ENCODE results near the gene C1RL. TPM values are rescaled to one million over a fixed set of nuclear protein-coding genes. Genes with fewer than 3 reads are reported as not detected.
"Not testable (repeated sequence)": the region's sequence is repeated elsewhere in the genome, so short reads cannot be mapped to it uniquely, and the experiment has no call there.

Gene C1RL
- total and polyA plus RNA-seq, 2 experiments from 2014 or later = 26.4 to 64.5 TPM

DNA sequence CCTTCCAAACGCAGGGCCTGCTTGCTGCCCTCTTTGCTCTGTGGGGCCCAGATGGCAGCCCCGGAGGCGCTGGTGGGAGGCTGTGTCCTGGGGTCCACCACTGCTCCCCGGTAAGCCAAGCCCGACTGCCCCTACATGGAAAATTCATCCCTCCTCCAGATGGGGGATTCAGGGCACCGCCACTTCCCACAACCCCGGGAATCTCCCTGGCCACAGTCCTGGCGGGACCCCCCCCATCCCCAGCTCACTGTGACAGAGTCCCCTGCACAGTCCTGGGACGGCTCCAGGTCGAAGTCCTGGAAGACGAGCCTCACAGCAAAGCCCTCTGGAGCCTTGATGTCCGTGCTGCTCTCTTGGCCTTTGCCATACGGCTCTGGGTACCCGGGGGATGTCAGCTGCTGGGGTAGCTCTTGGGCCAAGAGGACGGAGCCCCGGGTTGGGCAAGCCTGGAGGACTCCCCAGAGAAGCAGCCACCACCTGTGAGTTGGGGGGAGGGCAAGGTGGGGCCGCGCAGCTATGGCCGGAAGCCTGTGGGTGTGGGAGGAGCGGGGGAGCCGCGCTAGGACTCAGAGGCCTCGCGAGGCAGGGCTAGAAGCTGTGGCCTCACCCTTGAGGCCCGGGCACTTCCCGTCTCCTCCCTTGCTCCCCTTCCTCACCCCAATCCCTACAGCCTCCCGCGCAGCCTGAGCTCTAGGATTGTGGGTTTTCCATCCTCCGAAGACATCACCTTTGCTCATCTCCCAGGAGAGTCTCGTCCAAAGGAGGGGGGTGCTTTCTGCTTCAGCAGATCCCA is 815 bp downstream of the C1RL start:
- Histone ChIP-seq H3K4me2 (peak overlapping the region; percentile 95), H3K4me1 (ENCODE audit: insufficient read depth) (peaks cover 16% of the 10 kb centered on the region), H3K9me3 (ENCODE audit: low read depth) (no peaks in the 10 kb centered on the region), H3K27ac (peak overlapping the region; percentile 100), H3K27me3 (no peaks in the 10 kb centered on the region), H2AFZ (peak overlapping the region; percentile 42), H3K4me3 (peak overlapping the region; percentile 78), H4K20me1 (ENCODE audit: insufficient read depth, poor library complexity, severe bottlenecking) (no peaks in the 10 kb centered on the region), H3K79me2 (peaks cover 55% of the 10 kb centered on the region), H3K36me3 (replicated peaks; ENCODE audit: insufficient read depth, low read depth) (no peaks in the 10 kb centered on the region), H3K9me2 (replicated peaks; ENCODE audit: insufficient read depth) (no peaks in the 10 kb centered on the region)
- DNase-seq (ENCODE audit: low spot score) = peak; percentile 90
- no peak for TF ChIP-seq EZH2 (IDR thresholded peaks at IDR 0.05; ENCODE audit: borderline replicate concordance)
- no peak for TF ChIP-seq EZH2phosphoT487 (IDR thresholded peaks at IDR 0.05; ENCODE audit: low read depth, severe bottlenecking, unreplicated experiment)
- TF ChIP-seq, protein P1, sequence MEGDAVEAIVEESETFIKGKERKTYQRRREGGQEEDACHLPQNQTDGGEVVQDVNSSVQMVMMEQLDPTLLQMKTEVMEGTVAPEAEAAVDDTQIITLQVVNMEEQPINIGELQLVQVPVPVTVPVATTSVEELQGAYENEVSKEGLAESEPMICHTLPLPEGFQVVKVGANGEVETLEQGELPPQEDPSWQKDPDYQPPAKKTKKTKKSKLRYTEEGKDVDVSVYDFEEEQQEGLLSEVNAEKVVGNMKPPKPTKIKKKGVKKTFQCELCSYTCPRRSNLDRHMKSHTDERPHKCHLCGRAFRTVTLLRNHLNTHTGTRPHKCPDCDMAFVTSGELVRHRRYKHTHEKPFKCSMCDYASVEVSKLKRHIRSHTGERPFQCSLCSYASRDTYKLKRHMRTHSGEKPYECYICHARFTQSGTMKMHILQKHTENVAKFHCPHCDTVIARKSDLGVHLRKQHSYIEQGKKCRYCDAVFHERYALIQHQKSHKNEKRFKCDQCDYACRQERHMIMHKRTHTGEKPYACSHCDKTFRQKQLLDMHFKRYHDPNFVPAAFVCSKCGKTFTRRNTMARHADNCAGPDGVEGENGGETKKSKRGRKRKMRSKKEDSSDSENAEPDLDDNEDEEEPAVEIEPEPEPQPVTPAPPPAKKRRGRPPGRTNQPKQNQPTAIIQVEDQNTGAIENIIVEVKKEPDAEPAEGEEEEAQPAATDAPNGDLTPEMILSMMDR (IDR thresholded peaks at IDR 0.05; ENCODE audit: poor library complexity) = no peak
- 10% methylated on average over 30 of the region's 30 CpGs for WGBS (ENCODE audit: low lambda C conversion rate, missing lambda C conversion rate)

DNA sequence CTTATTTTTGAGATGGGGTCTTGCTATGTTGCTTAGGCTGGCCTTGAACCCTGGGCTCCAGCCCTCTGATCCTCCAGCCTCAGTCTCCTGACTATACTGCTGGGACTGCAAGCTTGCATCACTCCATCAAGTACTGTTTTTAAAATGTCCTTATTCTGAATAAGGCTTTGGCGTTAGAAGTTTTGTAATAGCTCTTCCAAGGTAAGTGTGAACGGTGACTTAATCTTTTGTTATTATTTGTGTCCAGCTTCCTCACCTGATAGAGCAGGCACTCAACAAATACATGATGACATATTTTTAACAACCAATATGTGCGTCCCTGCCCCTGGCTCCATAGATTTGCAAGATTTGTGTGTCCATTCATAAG is 1.4 kb downstream of the C1RL start:
- no peak for DNase-seq (ENCODE audit: low spot score)
- Histone ChIP-seq H4K20me1 (ENCODE audit: insufficient read depth, poor library complexity, severe bottlenecking) (no peaks in the 10 kb centered on the region), H3K9me3 (ENCODE audit: low read depth) (no peaks in the 10 kb centered on the region), H3K4me3 (peak overlapping the region; percentile 78), H3K4me1 (ENCODE audit: insufficient read depth) (peaks cover 12% of the 10 kb centered on the region), H3K27me3 (no peaks in the 10 kb centered on the region), H3K27ac (peak overlapping the region; percentile 100), H3K9me2 (replicated peaks; ENCODE audit: insufficient read depth) (no peaks in the 10 kb centered on the region), H3K79me2 (peaks cover 60% of the 10 kb centered on the region), H2AFZ (peak overlapping the region; percentile 42), H3K36me3 (replicated peaks; ENCODE audit: insufficient read depth, low read depth) (no peaks in the 10 kb centered on the region), H3K4me2 (peak overlapping the region; percentile 95)
- 38% methylated on average over 3 of the region's 3 CpGs for WGBS (ENCODE audit: low lambda C conversion rate, missing lambda C conversion rate)
- TF ChIP-seq EZH2phosphoT487 (IDR thresholded peaks at IDR 0.05; ENCODE audit: low read depth, severe bottlenecking, unreplicated experiment) (no peak), EZH2 (IDR thresholded peaks at IDR 0.05; ENCODE audit: borderline replicate concordance) (no peak)
- TF ChIP-seq, protein P1 (IDR thresholded peaks at IDR 0.05; ENCODE audit: poor library complexity) = no peak

DNA sequence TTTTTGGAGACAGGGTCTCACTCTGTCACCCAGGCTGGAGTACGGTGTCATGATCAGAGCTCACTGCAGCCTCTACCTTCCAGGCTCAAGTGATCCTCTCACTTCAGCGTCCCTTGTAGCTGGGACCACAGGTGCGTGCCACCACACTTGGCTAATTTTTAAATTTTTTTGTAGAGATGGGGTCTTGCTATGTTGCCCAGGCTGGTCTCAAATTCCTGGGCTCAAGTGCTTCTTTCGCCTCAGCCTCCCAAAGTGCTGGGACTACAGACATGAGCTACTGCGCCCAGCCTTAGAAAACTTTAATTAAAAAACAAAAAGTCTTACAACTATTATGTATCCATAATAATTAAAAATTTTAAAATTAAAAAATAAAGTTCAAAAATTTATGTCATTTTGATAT is 1.8 kb downstream of the C1RL start:
- not testable (repeated sequence) for H2AFZ ChIP-seq; H3K4me3 ChIP-seq; H3K9me3 ChIP-seq (ENCODE audit: low read depth); H4K20me1 ChIP-seq (ENCODE audit: insufficient read depth, poor library complexity, severe bottlenecking); H3K27ac ChIP-seq; DNase-seq (ENCODE audit: low spot score); H3K9me2 ChIP-seq (replicated peaks; ENCODE audit: insufficient read depth); H3K36me3 ChIP-seq (replicated peaks; ENCODE audit: insufficient read depth, low read depth); H3K27me3 ChIP-seq
- H3K4me1 ChIP-seq (ENCODE audit: insufficient read depth) = peaks cover 12% of the 10 kb centered on the region
- 100% methylated on average over 5 of the region's 5 CpGs for WGBS (ENCODE audit: low lambda C conversion rate, missing lambda C conversion rate)
- H3K79me2 ChIP-seq = peaks cover 61% of the 10 kb centered on the region
- H3K4me2 ChIP-seq = peak overlapping the region; percentile 95

DNA sequence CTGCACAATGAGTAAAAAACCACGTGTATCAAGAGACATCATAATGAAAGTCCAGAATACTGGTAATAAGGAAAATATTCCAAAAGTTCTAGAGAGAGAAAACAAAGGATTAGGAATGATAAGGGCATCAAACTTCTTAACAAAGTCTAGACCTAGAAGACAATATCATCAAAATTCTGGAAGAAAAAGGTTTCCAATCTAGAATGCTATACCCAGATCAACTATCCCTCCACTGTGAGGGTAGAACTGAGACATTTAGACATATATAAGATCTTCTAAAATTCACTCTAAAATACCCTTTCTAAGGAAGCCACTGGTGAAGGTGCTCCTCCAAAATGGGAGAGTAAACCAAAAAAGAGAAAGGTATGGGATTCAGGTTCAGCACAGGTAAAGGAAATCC is 2.9 kb downstream of the C1RL start:
- Histone ChIP-seq H3K36me3 (replicated peaks; ENCODE audit: insufficient read depth, low read depth) (no peaks in the 10 kb centered on the region), H2AFZ (no peak overlapping the region), H3K4me2 (no peak overlapping the region), H3K27me3 (no peaks in the 10 kb centered on the region), H4K20me1 (ENCODE audit: insufficient read depth, poor library complexity, severe bottlenecking) (no peaks in the 10 kb centered on the region), H3K9me2 (replicated peaks; ENCODE audit: insufficient read depth) (no peaks in the 10 kb centered on the region), H3K4me1 (ENCODE audit: insufficient read depth) (peaks cover 12% of the 10 kb centered on the region), H3K79me2 (peaks cover 58% of the 10 kb centered on the region), H3K9me3 (ENCODE audit: low read depth) (no peaks in the 10 kb centered on the region), H3K4me3 (no peak overlapping the region), H3K27ac (no peak overlapping the region)
- no peak for TF ChIP-seq EZH2phosphoT487 (IDR thresholded peaks at IDR 0.05; ENCODE audit: low read depth, severe bottlenecking, unreplicated experiment)
- no peak for TF ChIP-seq EZH2 (IDR thresholded peaks at IDR 0.05; ENCODE audit: borderline replicate concordance)
- TF ChIP-seq, protein P1 (IDR thresholded peaks at IDR 0.05; ENCODE audit: poor library complexity) = no peak
- DNase-seq (ENCODE audit: low spot score) = no peak
- WGBS (ENCODE audit: low lambda C conversion rate, missing lambda C conversion rate) = 90% methylated on average over 1 of the region's 1 CpG

All from hepatocyte (in vitro differentiated cells).